Kidney (tissue), 14 donors: Measurements from ENCODE around the gene CBX3. TPM values are rescaled to one million over a fixed set of nuclear protein-coding genes. Genes with fewer than 3 reads are reported as not detected.

Source experiments
- DNase-seq, 5 donors: peaks; one replicate each; pipeline ENCODE4 v3.0.0-alpha.2; 2013 to 2020
- FAIRE-seq: peaks from 2 replicates; lab custom pipeline; 2012; peaks lifted over from hg19 to GRCh38; lab: Jason Lieb, UNC
- H3K27ac ChIP-seq, 2 donors: one replicate each; pipeline ENCODE4 v1.7.0; 2013; ENCODE audit warnings: low read depth in 2 of 2, low read length in 2 of 2, inconsistent platforms in 1 of 2
- H3K27me3 ChIP-seq: one replicate; pipeline ENCODE4 v1.7.1; 2013; ENCODE audit warnings: low read length, inconsistent platforms; ENCODE audit not compliant: control insufficient read depth, insufficient read depth
- H3K36me3 ChIP-seq, 3 donors: one replicate each; pipeline versions ENCODE4 v1.7.0 to v1.7.1; 2013; ENCODE audit warnings: low read length in 3 of 3, control low read depth in 1 of 3, inconsistent platforms in 1 of 3; ENCODE audit not compliant: insufficient read depth in 3 of 3, control insufficient read depth in 2 of 3
- H3K4me1 ChIP-seq, 3 donors: one replicate each; pipeline versions ENCODE4 v1.7.0 to v1.7.1; 2013; ENCODE audit warnings: low read length in 3 of 3, inconsistent platforms in 1 of 3, low read depth in 1 of 3; ENCODE audit not compliant: control insufficient read depth in 2 of 3, insufficient read depth in 2 of 3
- H3K4me3 ChIP-seq, 3 donors: one replicate each; pipeline versions ENCODE4 v1.7.0 to v1.8.1; 2013; ENCODE audit warnings: low read length in 3 of 3, control low read depth in 1 of 3, inconsistent platforms in 1 of 3
- H3K9ac ChIP-seq, 3 donors: one replicate each; pipeline versions ENCODE4 v1.7.0 to v1.7.1; 2013; ENCODE audit warnings: low read length in 3 of 3, control low read depth in 1 of 3, inconsistent platforms in 1 of 3
- H3K9me3 ChIP-seq, 3 donors: one replicate each; pipeline versions ENCODE4 v1.7.0 to v1.7.1; 2013; ENCODE audit warnings: low read length in 3 of 3, control low read depth in 1 of 3, inconsistent platforms in 1 of 3; ENCODE audit not compliant: control insufficient read depth in 2 of 3, insufficient read depth in 1 of 3
- intact Hi-C: fragments of 100-400 bp; cut with DNase I; formaldehyde crosslinking; loops from one replicate; pipeline ENCODE4 v1.11.1; 2022
- polyA plus RNA-seq: library from polyadenylated mRNA; stranded (reverse); fragments of 350-450 nt; fragmentation: Illumina TruSeq; extraction: RNeasy Lipid Tissue Mini Kit (QIAGEN cat#74804); gene quantifications from one replicate; pipeline ENCODE4 v1.2.3, GENCODE V29; 2014; ENCODE audit warnings: low read depth, low replicate concordance; ENCODE audit not compliant: insufficient read depth
- total RNA-seq: library from RNA; stranded (reverse); fragmentation: NEBNext Ultra II Directional; extraction: Animal tissue kit (Norgen Biotek cat#: 25700); gene quantifications from one replicate; pipeline ENCODE4 v1.2.1, GENCODE V29; 2021
- TF ChIP-seq, protein P1 (sequence below): IDR thresholded peaks from 3 replicates; pipeline ENCODE4 v1.5.1; 2012; ENCODE audit warnings: mild to moderate bottlenecking, moderate library complexity, borderline replicate concordance; ENCODE audit not compliant: insufficient read depth; ENCODE audit errors: extremely low read depth
- donor health status: control.
- donor health status: control.
- donor health status: control.
- donor health status: control.
- donor health status: control.
- donor health status: DM: yes; HTN: yes; CAD: no.
- donor health status: Normal renal cell carcinoma (clear cell type).

Gene CBX3
- total and polyA plus RNA-seq, 2 donors from 2014 or later, result 92.4 to 120 TPM

DNA sequence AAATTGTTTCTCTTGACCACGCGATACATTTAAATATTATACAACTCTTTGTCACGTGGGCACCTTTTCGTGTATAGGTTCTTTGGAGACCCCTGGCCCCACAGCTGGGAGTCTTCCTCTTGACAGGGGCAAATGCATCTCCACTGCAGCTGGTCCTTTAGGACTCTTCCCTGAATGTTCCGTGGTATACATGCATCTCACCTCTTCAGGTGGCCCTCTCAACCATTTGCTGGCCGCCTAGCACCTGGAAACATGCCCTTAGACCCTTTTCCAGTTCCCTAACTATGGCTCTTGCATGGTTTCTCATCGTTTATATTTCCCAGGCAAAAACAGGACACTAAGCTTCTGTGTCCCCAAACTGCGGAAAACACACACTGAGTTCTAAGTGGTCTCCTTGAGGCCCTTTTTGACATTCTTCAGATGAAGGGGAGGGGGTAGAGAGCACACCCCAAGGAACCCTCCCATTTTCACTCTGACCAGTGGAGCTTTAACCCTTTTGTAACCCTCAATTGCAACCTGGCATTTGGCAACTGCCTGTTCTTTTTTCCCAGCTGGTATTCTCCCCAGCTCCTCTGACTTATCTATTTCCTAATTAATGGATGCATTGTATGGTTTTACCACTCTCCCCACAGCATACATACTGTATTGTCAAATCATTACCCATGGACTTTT is 21.6 kb upstream of the CBX3 start:
- H3K27me3 ChIP-seq, result no peaks in the 10 kb centered on the region
- no peak for DNase-seq
- peaks cover 0 to under 1% (median 0%) of the 10 kb centered on the region in 3 donors for H3K36me3 ChIP-seq
- FAIRE-seq, result no peak
- no peak overlapping the region for H3K9ac ChIP-seq
- TF ChIP-seq, protein P1, sequence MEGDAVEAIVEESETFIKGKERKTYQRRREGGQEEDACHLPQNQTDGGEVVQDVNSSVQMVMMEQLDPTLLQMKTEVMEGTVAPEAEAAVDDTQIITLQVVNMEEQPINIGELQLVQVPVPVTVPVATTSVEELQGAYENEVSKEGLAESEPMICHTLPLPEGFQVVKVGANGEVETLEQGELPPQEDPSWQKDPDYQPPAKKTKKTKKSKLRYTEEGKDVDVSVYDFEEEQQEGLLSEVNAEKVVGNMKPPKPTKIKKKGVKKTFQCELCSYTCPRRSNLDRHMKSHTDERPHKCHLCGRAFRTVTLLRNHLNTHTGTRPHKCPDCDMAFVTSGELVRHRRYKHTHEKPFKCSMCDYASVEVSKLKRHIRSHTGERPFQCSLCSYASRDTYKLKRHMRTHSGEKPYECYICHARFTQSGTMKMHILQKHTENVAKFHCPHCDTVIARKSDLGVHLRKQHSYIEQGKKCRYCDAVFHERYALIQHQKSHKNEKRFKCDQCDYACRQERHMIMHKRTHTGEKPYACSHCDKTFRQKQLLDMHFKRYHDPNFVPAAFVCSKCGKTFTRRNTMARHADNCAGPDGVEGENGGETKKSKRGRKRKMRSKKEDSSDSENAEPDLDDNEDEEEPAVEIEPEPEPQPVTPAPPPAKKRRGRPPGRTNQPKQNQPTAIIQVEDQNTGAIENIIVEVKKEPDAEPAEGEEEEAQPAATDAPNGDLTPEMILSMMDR, result no peak
- H3K9me3 ChIP-seq, result no peaks in the 10 kb centered on the region
- no peaks in the 10 kb centered on the region for H3K4me1 ChIP-seq
- intact Hi-C loops, result no loop called here
- H3K27ac ChIP-seq, result no peak overlapping the region
- no peak overlapping the region for H3K4me3 ChIP-seq

DNA sequence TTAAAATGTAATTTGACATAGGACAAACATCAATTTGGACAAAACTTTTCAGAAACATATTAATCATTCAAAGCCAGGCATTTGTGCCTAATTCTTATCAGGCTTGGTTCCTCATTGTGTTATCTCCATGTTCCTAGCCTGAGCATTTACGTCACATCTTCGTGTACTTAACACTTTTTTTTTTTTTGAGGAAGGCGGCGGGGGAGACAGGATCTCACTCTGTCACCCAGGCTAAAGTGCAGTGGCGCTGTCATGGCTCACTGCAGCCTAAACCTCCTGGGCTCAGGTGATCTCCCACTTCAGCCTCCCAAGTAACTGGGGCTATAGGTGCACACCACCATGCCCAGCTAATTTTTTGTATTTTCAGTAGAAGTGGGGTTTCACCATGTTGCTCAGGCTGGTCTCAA is 20.8 kb upstream of the CBX3 start:
- intact Hi-C loops, result no loop called here
- Histone ChIP-seq H3K4me1 (no peaks in the 10 kb centered on the region), H3K27me3 (no peaks in the 10 kb centered on the region), H3K9me3 (no peaks in the 10 kb centered on the region), H3K36me3 (peaks cover 0 to 8% (median 4%) of the 10 kb centered on the region in 3 donors), H3K9ac (no peak overlapping the region), H3K4me3 (no peak overlapping the region), H3K27ac (no peak overlapping the region)
- TF ChIP-seq, protein P1, result no peak
- FAIRE-seq, result no peak
- no peak for DNase-seq

DNA sequence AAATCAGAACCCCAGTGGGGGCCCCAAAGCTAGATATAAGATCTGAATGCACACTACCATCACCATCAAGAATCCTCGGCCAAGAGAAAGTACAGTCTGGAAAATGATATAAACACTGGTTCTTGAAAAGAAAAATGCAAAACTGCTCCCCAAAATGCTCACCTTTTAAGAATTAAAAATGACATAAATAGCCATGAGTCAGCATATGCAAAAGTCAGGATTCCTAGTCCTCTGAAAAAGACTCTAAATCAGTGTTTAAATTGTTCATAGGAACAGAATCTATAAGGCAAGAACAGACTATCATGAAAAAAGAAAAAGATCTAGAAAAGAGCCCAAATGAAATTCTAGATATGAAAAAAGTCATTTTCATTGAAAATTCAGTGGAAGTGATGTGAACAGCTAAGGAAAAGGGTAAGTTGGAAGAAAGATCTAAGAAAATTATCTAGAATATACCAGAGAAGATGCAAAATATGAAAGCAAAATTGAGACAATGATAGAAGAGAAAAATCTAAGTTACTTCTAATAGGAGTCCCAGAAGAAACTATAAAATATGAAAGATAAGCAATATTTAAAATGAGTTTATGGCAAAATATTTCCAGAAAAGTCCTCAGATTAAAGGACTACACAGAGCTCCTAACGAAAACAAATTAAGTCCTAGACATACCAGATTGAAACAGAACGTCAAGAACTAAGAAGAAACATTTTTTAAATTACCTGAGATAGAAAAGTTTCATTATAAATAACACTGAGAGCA is 19.9 kb upstream of the CBX3 start:
- Histone ChIP-seq H3K36me3 (peaks cover 0 to 8% (median 4%) of the 10 kb centered on the region in 3 donors), H3K4me1 (no peaks in the 10 kb centered on the region), H3K4me3 (no peak overlapping the region), H3K9me3 (no peaks in the 10 kb centered on the region), H3K27ac (no peak overlapping the region), H3K27me3 (no peaks in the 10 kb centered on the region), H3K9ac (no peak overlapping the region)
- TF ChIP-seq, protein P1, result no peak
- FAIRE-seq (no peak), DNase-seq (no peak)
- intact Hi-C loops, result no loop called here
